Measurements from ENCODE around the gene NLGN4X.

Gene NLGN4X

GRCh38 chrX:6002056-6002455 is 226.6 kb downstream of the NLGN4X start:
- ChIA-PET CTCF (no interaction called here), POLR2A (no interaction called here)
- TF ChIP-seq FOXM1 (IDR thresholded peaks at IDR 0.05; ENCODE audit: borderline replicate concordance) (no peak), ZNF384 (IDR thresholded peaks at IDR 0.05) (no peak), NFRKB (IDR thresholded peaks at IDR 0.05) (no peak), SP1 (IDR thresholded peaks at IDR 0.05) (no peak), FOXA1 (IDR thresholded peaks at IDR 0.05) (no peak), ARNT (IDR thresholded peaks at IDR 0.05) (no peak)
- no peak for DNase-seq (ENCODE audit: extremely low spot score)

GRCh38 chrX:5998901-5999300 is 229.8 kb downstream of the NLGN4X start:
- DNase-seq (ENCODE audit: extremely low spot score), result no peak
- CTCF ChIA-PET, result no interaction called here

GRCh38 chrX:5998456-5998855 is 230.2 kb downstream of the NLGN4X start:
- ChIA-PET POLR2A (no interaction called here), CTCF (no interaction called here)
- no peak for DNase-seq (ENCODE audit: extremely low spot score)
- TF ChIP-seq L3MBTL2 (conservative IDR thresholded peaks at IDR 0.05) (no peak), ARNT (IDR thresholded peaks at IDR 0.05) (no peak), FOXM1 (IDR thresholded peaks at IDR 0.05; ENCODE audit: borderline replicate concordance) (no peak), CTBP1 (IDR thresholded peaks at IDR 0.05; ENCODE audit: borderline replicate concordance) (no peak), HDGF (IDR thresholded peaks at IDR 0.05; ENCODE audit: borderline replicate concordance) (no peak), NFRKB (IDR thresholded peaks at IDR 0.05) (no peak), FOXA1 (IDR thresholded peaks at IDR 0.05) (no peak), SP1 (IDR thresholded peaks at IDR 0.05) (no peak), FOXK2 (IDR thresholded peaks at IDR 0.05) (no peak), ELF4 (IDR thresholded peaks at IDR 0.05) (no peak), BHLHE40 (IDR thresholded peaks at IDR 0.05; ENCODE audit: borderline replicate concordance) (no peak), SUZ12 (IDR thresholded peaks at IDR 0.05) (no peak), TARDBP (IDR thresholded peaks at IDR 0.05) (no peak), PKNOX1 (IDR thresholded peaks at IDR 0.05) (no peak), ZNF384 (IDR thresholded peaks at IDR 0.05) (no peak), LEF1 (IDR thresholded peaks at IDR 0.05; ENCODE audit: borderline replicate concordance) (no peak)

More at GRCh38 chrX:5998901-5999300, 229.8 kb downstream of the NLGN4X start:
- POLR2A ChIA-PET, result no interaction called here
- TF ChIP-seq ARNT (IDR thresholded peaks at IDR 0.05), result no peak
- no peak for TF ChIP-seq TARDBP (IDR thresholded peaks at IDR 0.05)
- TF ChIP-seq L3MBTL2 (conservative IDR thresholded peaks at IDR 0.05), result no peak
- TF ChIP-seq ELF4 (IDR thresholded peaks at IDR 0.05), result no peak
- no peak for TF ChIP-seq FOXA1 (IDR thresholded peaks at IDR 0.05)
- TF ChIP-seq BHLHE40 (IDR thresholded peaks at IDR 0.05; ENCODE audit: borderline replicate concordance), result no peak
- TF ChIP-seq ZNF384 (IDR thresholded peaks at IDR 0.05), result no peak
- no peak for TF ChIP-seq LEF1 (IDR thresholded peaks at IDR 0.05; ENCODE audit: borderline replicate concordance)
- TF ChIP-seq FOXM1 (IDR thresholded peaks at IDR 0.05; ENCODE audit: borderline replicate concordance), result no peak
- no peak for TF ChIP-seq HDGF (IDR thresholded peaks at IDR 0.05; ENCODE audit: borderline replicate concordance)
- TF ChIP-seq CTBP1 (IDR thresholded peaks at IDR 0.05; ENCODE audit: borderline replicate concordance), result no peak
- TF ChIP-seq NFRKB (IDR thresholded peaks at IDR 0.05), result no peak
- no peak for TF ChIP-seq PKNOX1 (IDR thresholded peaks at IDR 0.05)

GRCh38 chrX:5991393-5991792 is 237.3 kb downstream of the NLGN4X start:
- CTCF ChIA-PET, result no interaction called here

GRCh38 chrX:5979338-5979737 is 249.3 kb downstream of the NLGN4X start:
- DNase-seq (ENCODE audit: extremely low spot score), result no peak
- ChIA-PET POLR2A (no interaction called here), CTCF (no interaction called here)
- TF ChIP-seq FOXA1 (IDR thresholded peaks at IDR 0.05), result no peak
- no peak for TF ChIP-seq ARNT (IDR thresholded peaks at IDR 0.05)
- no peak for TF ChIP-seq PKNOX1 (IDR thresholded peaks at IDR 0.05)
- no peak for TF ChIP-seq L3MBTL2 (conservative IDR thresholded peaks at IDR 0.05)
- TF ChIP-seq FOXM1 (IDR thresholded peaks at IDR 0.05; ENCODE audit: borderline replicate concordance), result no peak
- TF ChIP-seq CTBP1 (IDR thresholded peaks at IDR 0.05; ENCODE audit: borderline replicate concordance), result no peak
- no peak for TF ChIP-seq SP1 (IDR thresholded peaks at IDR 0.05)
- no peak for TF ChIP-seq ELF4 (IDR thresholded peaks at IDR 0.05)
- no peak for TF ChIP-seq ZNF384 (IDR thresholded peaks at IDR 0.05)
- TF ChIP-seq BHLHE40 (IDR thresholded peaks at IDR 0.05; ENCODE audit: borderline replicate concordance), result no peak
- TF ChIP-seq LEF1 (IDR thresholded peaks at IDR 0.05; ENCODE audit: borderline replicate concordance), result no peak
- TF ChIP-seq FOXK2 (IDR thresholded peaks at IDR 0.05), result no peak
- no peak for TF ChIP-seq SUZ12 (IDR thresholded peaks at IDR 0.05)
- TF ChIP-seq TARDBP (IDR thresholded peaks at IDR 0.05), result no peak
- TF ChIP-seq NFRKB (IDR thresholded peaks at IDR 0.05), result no peak

More at GRCh38 chrX:5991393-5991792, 237.3 kb downstream of the NLGN4X start:
- DNase-seq (ENCODE audit: extremely low spot score), result no peak
- TF ChIP-seq L3MBTL2 (conservative IDR thresholded peaks at IDR 0.05) (no peak), HDGF (IDR thresholded peaks at IDR 0.05; ENCODE audit: borderline replicate concordance) (no peak), ELF4 (IDR thresholded peaks at IDR 0.05) (no peak), LEF1 (IDR thresholded peaks at IDR 0.05; ENCODE audit: borderline replicate concordance) (no peak), FOXM1 (IDR thresholded peaks at IDR 0.05; ENCODE audit: borderline replicate concordance) (no peak), ARNT (IDR thresholded peaks at IDR 0.05) (no peak), CTBP1 (IDR thresholded peaks at IDR 0.05; ENCODE audit: borderline replicate concordance) (no peak), ZNF384 (IDR thresholded peaks at IDR 0.05) (no peak), SP1 (IDR thresholded peaks at IDR 0.05) (no peak), SUZ12 (IDR thresholded peaks at IDR 0.05) (no peak), NFRKB (IDR thresholded peaks at IDR 0.05) (no peak), FOXK2 (IDR thresholded peaks at IDR 0.05) (no peak)
- POLR2A ChIA-PET, result no interaction called here

GRCh38 chrX:5976332-5976731 is 252.3 kb downstream of the NLGN4X start:
- TF ChIP-seq ELF4 (IDR thresholded peaks at IDR 0.05) (no peak), HDGF (IDR thresholded peaks at IDR 0.05; ENCODE audit: borderline replicate concordance) (no peak), FOXA1 (IDR thresholded peaks at IDR 0.05) (no peak), L3MBTL2 (conservative IDR thresholded peaks at IDR 0.05) (no peak), ZNF384 (IDR thresholded peaks at IDR 0.05) (no peak), ARNT (IDR thresholded peaks at IDR 0.05) (no peak), SP1 (IDR thresholded peaks at IDR 0.05) (no peak), LEF1 (IDR thresholded peaks at IDR 0.05; ENCODE audit: borderline replicate concordance) (no peak), NFRKB (IDR thresholded peaks at IDR 0.05) (no peak), PKNOX1 (IDR thresholded peaks at IDR 0.05) (no peak), TARDBP (IDR thresholded peaks at IDR 0.05) (no peak), BHLHE40 (IDR thresholded peaks at IDR 0.05; ENCODE audit: borderline replicate concordance) (no peak)
- no peak for DNase-seq (ENCODE audit: extremely low spot score)
- ChIA-PET POLR2A (no interaction called here), CTCF (no interaction called here)
